GM23338 (cell line): ENCODE measurements around the gene LMO1.

ENCODE experiments used
- CREB1 ChIP-seq: fragments of 250-450 bp; sonication (Bioruptor Pico); IDR thresholded peaks from 2 replicates; pipeline ENCODE4 v1.5.0; 2020; ENCODE audit warnings: low read depth, mild to moderate bottlenecking, moderate library complexity
- POLR2AphosphoS5 ChIP-seq: IDR thresholded peaks from 2 replicates; pipeline ENCODE4 v1.6.1; 2016; ENCODE audit warnings: antibody characterized with exemption, low read depth
- ZNF331 ChIP-seq: fragments of 250-450 bp; sonication (Bioruptor Pico); IDR thresholded peaks from 2 replicates; pipeline ENCODE4 v1.5.0; 2020; ENCODE audit warnings: low read depth, mild to moderate bottlenecking, moderate library complexity
- TF ChIP-seq, protein P1 (sequence below), 2 experiments: fragments of 200-600 bp in 1 of 2; sonication (generic) in 1 of 2; conservative IDR thresholded peaks; 2 replicates each; pipeline versions ENCODE4 v1.5.1 to v1.6.1; 2016 to 2017; ENCODE audit warnings: antibody characterized with exemption in 2 of 2, low read depth in 2 of 2, mild to moderate bottlenecking in 2 of 2, moderate library complexity in 1 of 2
- TF ChIP-seq, protein P2 (sequence below): IDR thresholded peaks from one replicate; pipeline ENCODE4 v1.6.1; 2018; ENCODE audit warnings: antibody characterized with exemption; ENCODE audit not compliant: unreplicated experiment

DNA sequence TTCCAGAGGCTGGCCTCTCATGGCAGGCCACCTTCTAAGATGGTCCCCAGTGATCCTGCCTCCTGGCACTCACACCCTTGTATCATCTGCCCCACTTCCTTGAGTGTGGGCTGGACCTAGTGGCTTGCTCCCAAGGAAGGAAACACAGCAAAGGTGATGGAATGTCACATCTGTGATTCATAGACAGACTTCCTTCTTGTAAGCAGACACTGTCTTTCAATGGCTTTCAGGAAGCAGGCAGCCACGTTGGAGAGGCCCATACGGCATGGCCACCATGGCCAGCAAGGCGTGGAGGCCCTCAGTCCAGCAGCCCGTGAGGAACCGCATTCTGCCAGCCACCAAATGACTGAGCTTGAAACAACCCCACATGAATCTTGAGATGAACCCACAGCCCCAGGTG lies 11.3 kb downstream of the LMO1 start:
- TF ChIP-seq, protein P1, sequence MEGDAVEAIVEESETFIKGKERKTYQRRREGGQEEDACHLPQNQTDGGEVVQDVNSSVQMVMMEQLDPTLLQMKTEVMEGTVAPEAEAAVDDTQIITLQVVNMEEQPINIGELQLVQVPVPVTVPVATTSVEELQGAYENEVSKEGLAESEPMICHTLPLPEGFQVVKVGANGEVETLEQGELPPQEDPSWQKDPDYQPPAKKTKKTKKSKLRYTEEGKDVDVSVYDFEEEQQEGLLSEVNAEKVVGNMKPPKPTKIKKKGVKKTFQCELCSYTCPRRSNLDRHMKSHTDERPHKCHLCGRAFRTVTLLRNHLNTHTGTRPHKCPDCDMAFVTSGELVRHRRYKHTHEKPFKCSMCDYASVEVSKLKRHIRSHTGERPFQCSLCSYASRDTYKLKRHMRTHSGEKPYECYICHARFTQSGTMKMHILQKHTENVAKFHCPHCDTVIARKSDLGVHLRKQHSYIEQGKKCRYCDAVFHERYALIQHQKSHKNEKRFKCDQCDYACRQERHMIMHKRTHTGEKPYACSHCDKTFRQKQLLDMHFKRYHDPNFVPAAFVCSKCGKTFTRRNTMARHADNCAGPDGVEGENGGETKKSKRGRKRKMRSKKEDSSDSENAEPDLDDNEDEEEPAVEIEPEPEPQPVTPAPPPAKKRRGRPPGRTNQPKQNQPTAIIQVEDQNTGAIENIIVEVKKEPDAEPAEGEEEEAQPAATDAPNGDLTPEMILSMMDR (conservative IDR thresholded peaks at IDR 0.05; ENCODE audit: low read depth in 2 of 2), result no peak
- TF ChIP-seq, protein P2, sequence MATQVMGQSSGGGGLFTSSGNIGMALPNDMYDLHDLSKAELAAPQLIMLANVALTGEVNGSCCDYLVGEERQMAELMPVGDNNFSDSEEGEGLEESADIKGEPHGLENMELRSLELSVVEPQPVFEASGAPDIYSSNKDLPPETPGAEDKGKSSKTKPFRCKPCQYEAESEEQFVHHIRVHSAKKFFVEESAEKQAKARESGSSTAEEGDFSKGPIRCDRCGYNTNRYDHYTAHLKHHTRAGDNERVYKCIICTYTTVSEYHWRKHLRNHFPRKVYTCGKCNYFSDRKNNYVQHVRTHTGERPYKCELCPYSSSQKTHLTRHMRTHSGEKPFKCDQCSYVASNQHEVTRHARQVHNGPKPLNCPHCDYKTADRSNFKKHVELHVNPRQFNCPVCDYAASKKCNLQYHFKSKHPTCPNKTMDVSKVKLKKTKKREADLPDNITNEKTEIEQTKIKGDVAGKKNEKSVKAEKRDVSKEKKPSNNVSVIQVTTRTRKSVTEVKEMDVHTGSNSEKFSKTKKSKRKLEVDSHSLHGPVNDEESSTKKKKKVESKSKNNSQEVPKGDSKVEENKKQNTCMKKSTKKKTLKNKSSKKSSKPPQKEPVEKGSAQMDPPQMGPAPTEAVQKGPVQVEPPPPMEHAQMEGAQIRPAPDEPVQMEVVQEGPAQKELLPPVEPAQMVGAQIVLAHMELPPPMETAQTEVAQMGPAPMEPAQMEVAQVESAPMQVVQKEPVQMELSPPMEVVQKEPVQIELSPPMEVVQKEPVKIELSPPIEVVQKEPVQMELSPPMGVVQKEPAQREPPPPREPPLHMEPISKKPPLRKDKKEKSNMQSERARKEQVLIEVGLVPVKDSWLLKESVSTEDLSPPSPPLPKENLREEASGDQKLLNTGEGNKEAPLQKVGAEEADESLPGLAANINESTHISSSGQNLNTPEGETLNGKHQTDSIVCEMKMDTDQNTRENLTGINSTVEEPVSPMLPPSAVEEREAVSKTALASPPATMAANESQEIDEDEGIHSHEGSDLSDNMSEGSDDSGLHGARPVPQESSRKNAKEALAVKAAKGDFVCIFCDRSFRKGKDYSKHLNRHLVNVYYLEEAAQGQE, result no peak
- TF ChIP-seq CREB1 (CRISPR knock-in tag) (no peak), POLR2AphosphoS5 (no peak), ZNF331 (CRISPR knock-in tag) (no peak)
